Fibroblast of lung (primary cell): Measurements from ENCODE around the gene CKLF.

Source experiments
- CTCF ChIP-seq, 2 donors: IDR thresholded peaks in 1 of 2; conservative IDR thresholded peaks in 1 of 2; 1 replicate in 1 of 2; 2 replicates in 1 of 2; pipeline ENCODE4 v1.5.1; 2011 to 2012; ENCODE audit warnings: low read length in 2 of 2, control low read depth in 1 of 2, inconsistent platforms in 1 of 2, low read depth in 1 of 2, mild to moderate bottlenecking in 1 of 2
- EZH2 ChIP-seq: IDR thresholded peaks from 2 replicates; pipeline ENCODE4 v1.5.1; 2012; ENCODE audit warnings: low read length, control low read depth, mild to moderate bottlenecking; ENCODE audit errors: missing control alignments

DNA sequence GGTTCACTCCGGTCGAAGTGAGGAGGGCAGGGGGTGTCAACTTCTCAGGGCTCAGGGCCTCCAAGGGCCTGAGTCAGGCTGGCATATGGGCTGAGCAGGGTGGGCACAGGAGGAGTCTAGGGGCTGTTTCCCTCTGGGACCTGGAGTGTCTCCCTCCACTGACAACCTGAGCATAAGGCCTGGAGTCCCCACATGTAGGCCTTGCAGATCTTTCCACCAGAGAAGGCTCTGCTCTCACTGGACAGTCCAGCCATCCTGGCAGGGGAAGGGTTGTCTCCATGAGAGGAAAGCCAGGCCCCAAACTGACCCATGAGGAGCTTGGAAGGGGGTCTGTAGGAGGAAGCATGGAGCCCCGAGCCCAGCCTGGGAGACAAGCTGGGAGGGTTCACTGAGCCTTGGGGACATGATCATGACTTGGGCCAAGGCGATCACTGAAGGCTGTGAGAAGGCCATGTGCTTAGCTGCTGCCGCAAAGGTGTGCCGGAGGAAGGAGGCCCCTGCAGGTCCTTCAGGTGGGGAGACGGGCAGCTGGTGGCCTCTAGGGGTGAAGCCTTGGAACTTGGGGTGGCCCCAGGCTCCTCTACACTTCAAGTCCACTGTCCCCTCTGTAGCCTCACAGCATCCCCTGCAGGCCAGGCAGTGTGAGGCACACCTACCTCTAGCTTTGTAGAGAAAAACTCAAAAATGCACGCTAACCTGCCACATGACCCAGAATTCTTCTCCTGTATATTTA, 36.8 kb downstream of the CKLF start:
- peak; percentile 41 to 68 for TF ChIP-seq CTCF (conservative IDR thresholded peaks at IDR 0.05 in 1 of 2, IDR thresholded peaks at IDR 0.05 in 1 of 2; ENCODE audit: low read depth in 1 of 2, low read length in 2 of 2)
- no peak for TF ChIP-seq EZH2
